DMS 273 treated with DMSO at 0.1 percent for 48 hours (cell line): ENCODE measurements around the gene PLCB1.
"Not testable (repeated sequence)": the region's sequence is repeated elsewhere in the genome, so short reads cannot be mapped to it uniquely, and the experiment has no call there.

ENCODE experiments used
- DNase-seq: peaks from one replicate; lab custom pipeline; 2025; lab: John Stamatoyannopoulos, UW

PLCB1 gene

DNA sequence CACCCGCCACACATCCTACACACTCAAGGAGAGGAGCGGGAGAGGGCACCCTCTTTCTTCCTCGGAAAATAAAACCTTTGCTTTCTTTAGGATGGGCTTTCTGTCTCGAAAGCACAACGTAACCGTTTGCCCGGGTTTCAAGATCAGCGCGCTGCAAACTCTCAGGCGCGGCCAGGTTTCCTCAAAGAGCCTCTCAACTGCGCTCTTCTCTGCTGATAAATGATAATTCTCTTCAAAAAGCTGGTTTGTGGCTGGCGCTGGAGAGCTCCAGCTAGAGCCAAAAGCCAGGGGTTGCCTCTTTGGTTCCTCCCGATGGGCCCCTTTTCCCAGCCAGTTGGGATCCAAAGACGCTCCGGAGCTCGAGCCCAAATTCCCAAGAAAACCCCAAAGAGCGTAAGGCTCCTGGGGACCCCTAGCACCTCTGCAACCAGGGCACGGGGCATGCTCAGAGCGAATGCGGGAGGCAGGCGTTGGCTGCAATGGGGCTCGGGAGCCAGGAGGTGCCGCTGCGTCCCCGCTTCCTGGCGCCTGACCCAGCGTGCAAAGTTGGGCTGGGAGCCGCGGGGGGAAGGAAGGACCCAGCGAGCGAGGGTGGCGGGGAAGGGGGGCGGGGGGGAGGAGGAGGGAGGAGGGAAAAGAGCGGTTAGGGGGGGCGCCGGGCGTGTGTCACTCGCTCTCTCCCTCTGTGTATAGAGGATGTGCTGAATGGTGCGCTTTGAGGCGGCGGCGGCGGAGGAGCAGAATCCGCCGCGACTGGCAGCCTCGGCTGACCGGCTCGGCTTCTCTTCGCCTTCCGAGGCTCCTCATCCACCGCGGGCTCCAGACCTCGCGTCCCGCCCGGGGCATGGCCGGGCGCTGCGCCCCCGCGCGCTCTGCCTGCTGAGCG, at the start of gene PLCB1:
Gene PLCB1 (plus strand): TSS at position 669 of the 886 bp plus-strand sequence. CDS start 386 bp downstream, outside the sequence.
- peak; percentile 60 for DNase-seq

- no peak for DNase-seq
These were observed 49.1 kb upstream of the PLCB1 start for GRCh38 chr20:8082989-8083388.

DNA sequence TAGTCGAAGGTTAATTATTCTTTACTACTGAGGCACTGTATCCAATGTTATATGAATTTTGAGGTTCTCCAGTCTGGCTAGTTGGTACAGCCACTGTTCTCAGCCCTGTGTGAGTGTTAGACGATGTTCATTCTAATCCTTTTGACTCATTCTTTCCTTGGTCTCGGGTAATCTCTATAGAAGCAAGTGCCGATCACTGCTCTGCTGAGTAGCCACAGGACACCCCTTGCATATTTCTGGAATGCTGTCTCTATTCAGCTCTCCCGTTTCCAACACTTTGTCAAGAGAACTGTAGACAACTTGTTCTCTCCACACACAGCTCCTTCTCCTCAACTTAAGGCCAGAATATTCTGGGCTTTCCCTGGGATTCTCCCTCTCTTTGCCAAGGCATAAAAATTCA, 42.4 kb upstream of the PLCB1 start:
- DNase-seq = no peak

DNA sequence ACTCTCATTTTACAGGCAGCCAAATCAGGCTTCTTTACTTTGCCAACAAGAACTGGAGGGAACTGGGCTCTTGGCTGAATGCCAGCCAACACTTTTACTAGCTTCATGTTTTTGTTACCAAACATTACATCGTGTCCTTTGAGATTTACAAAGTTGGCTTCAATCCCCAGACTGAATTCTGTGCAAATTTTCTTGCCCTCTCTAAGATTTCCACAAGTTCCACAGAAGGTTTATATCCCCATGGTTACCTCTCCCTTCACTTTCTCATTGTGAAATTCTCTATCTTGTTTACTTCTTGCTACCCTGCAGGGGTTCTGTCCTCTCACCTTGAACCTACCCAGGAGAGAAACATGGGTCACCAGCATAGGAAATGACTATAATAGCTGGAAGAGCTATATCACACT, 37.6 kb upstream of the PLCB1 start:
- DNase-seq = no peak

- DNase-seq = no peak
These were observed 37.2 kb upstream of the PLCB1 start for GRCh38 chr20:8094850-8095249.

DNA sequence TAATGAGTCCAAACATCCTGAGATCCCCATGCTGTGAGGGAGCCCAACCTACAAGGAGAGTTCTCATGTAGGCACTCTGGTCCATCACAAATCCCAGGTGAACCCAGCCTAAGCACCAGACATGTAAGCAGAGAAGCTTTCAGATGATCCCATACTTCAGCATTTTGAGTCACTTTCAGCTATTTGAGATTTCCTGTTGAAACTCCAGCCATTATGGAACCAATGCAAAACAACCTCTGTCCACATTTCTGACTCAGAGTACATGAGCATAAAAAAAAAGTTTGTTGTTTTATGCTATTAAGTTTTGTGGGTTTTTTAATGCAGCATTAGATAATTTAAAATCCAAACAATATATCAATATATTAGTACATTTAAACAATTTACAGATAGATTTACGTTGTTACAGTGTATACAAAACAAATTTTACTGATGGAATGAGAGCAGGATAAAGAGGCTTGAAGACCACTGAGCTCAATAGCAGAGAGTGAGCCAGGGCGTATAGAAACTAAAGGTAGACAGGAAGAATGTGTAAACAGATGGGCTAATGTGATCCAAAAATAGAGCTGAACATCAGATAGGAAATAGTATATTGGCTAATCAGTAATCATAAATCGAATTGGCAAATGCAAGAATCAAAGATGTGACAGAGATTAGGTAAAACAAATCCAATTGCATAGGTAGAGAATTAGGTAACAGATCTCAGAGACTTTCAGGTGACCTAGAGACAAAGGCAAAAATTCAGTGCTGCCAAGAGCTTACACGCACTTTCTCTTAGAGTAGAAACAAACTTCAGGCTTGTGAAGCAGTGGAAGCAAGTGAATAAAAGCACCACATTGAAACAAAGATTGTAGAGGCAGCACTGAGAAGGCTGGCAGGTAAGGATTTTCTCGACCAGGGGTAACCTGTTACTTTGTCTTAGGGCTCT, 36.2 kb upstream of the PLCB1 start:
- no peak for DNase-seq

GRCh38 chr20:8097307-8097706, 34.8 kb upstream of the PLCB1 start:
- DNase-seq = no peak

DNA sequence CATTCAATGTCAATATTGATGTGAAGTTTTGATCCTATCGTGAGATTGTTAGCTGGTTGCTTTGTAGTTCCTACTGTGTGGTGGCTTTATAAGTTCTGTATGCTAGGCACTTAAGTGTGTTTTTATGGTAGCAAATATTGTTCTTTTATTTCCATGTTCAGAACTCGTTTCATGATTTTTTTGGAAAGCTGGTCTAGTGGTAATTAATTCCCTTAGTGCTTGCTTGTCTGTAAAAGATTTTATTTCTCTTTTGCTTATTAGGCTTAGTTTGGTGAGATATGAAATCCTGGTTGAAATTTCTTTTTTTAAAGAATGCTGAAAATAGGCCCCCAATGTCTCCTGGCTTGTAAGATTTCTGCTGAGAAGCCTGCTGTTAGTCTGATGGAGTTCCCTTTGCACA, 27.8 kb upstream of the PLCB1 start:
- no peak for DNase-seq

GRCh38 chr20:8114612-8115011, 17.5 kb upstream of the PLCB1 start:
- DNase-seq = not testable (repeated sequence)

- no peak for DNase-seq
These were observed 16.6 kb upstream of the PLCB1 start for GRCh38 chr20:8115436-8115835.

GRCh38 chr20:8116067-8116811, 15.8 kb upstream of the PLCB1 start:
- DNase-seq = no peak

- DNase-seq = no peak
These were observed 14.4 kb upstream of the PLCB1 start for GRCh38 chr20:8117636-8118035.

GRCh38 chr20:8118039-8118438, 14.0 kb upstream of the PLCB1 start:
- DNase-seq = no peak

GRCh38 chr20:8118760-8119159, 13.3 kb upstream of the PLCB1 start:
- no peak for DNase-seq

DNA sequence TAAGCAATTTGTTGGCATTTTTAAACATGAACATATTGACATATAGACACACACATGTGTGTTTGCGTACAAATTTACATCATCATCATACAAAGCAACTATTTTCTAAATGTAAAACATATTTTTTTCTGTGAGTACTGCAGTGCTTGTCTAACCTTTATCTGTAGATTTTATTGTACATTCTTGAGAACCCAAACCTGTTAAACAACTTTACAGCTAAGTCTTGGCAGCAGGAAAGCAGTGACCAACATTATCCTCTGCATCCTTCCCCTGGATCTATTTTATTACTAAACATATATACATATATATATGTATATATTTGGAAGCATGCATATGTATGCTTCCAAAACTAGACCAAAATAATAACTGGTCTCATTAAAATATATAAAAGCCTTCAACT, 10.4 kb upstream of the PLCB1 start:
- no peak for DNase-seq

DNA sequence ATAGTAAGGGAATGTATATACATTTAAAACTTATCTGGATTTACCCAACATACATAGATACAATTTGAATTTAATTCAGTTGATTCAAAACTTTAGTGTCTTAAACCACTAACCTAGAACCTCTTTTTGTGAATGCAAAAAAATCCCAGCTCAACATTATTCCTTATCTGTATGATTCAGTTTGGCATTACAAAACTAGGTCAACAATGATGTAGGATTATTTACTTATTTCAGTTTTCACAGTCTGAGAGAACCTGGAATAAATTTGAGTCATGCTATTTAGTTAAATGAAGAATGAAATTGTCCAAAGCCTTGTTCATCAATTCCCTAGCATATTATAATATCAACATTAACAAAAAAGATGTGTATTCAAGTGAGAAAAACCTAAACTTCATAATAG, 7.4 kb upstream of the PLCB1 start:
- DNase-seq = no peak

- no peak for DNase-seq
These were observed 5.9 kb upstream of the PLCB1 start for GRCh38 chr20:8126181-8126580.

DNA sequence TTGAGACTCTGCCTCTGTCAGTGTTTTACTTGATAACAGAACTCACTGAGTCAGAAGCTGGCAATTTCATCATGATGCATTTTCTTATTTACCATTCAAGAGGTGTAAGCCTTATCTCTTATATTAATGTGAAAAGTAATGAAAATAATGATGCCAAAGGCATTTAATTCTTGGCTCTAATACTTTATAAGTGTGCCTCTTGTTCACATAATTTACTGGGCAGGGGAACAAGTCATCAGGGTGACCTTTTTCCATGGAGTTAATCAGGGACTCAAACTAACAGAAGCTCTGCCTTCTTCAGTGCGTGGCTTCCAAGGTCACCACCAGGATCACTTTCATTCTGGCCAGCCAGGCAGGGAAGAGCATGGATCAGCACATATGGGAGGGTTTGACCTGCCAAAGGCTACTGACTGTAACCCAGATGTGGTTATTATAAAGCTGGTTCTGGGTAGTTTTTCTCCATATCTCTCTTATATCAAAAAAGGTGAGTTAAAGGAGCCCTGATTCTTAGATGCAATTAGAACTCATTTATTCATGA, 5.2 kb upstream of the PLCB1 start:
- no peak for DNase-seq

- DNase-seq = no peak
These were observed 4.4 kb upstream of the PLCB1 start for GRCh38 chr20:8127553-8128255.

GRCh38 chr20:8128291-8129060, 3.6 kb upstream of the PLCB1 start:
- no peak for DNase-seq
